NT2/D1 (cell line): ENCODE results near the gene PPFIBP1.
"Not testable (repeated sequence)": the region's sequence is repeated elsewhere in the genome, so short reads cannot be mapped to it uniquely, and the experiment has no call there.

Experiments
- DNase-seq: peaks from one replicate; pipeline ENCODE4 v3.0.0-alpha.2; 2011; ENCODE audit warnings: low read depth, low spot score
- H3K27me3 ChIP-seq: 2 replicates; pipeline ENCODE4 v1.6.0; 2011; ENCODE audit warnings: mild to moderate bottlenecking; ENCODE audit not compliant: insufficient read length, insufficient read depth
- H3K36me3 ChIP-seq: 2 replicates; pipeline ENCODE4 v1.6.1; 2011; ENCODE audit warnings: mild to moderate bottlenecking, low read length, mixed read lengths; ENCODE audit not compliant: insufficient read depth, insufficient read length
- H3K4me1 ChIP-seq: 2 replicates; pipeline ENCODE4 v1.5.1; 2011; ENCODE audit not compliant: insufficient read depth, insufficient read length
- H3K4me3 ChIP-seq: 2 replicates; pipeline ENCODE4 v1.5.1; 2011; ENCODE audit warnings: low read depth; ENCODE audit not compliant: insufficient read length
- H3K9ac ChIP-seq: 2 replicates; pipeline ENCODE4 v1.6.0; 2011; ENCODE audit warnings: low read depth; ENCODE audit not compliant: insufficient read length
- H3K9me3 ChIP-seq: 2 replicates; pipeline ENCODE4 v1.5.1; 2011; ENCODE audit warnings: mild to moderate bottlenecking, low read length; ENCODE audit not compliant: insufficient read depth
- SUZ12 ChIP-seq: IDR thresholded peaks from 2 replicates; pipeline ENCODE4 v1.6.1; 2011; ENCODE audit not compliant: insufficient read length, insufficient read depth; ENCODE audit errors: extremely low read depth
- YY1 ChIP-seq: IDR thresholded peaks from 2 replicates; pipeline ENCODE4 v1.6.1; 2011; ENCODE audit not compliant: insufficient read length, insufficient read depth
- ZNF274 ChIP-seq: IDR thresholded peaks from 2 replicates; pipeline ENCODE4 v1.6.1; 2011; ENCODE audit warnings: mild to moderate bottlenecking, low read depth, low read length

The PPFIBP1 gene

GRCh38 chr12:27534765-27535161 lies 10.8 kb downstream of the PPFIBP1 start:
- no peak overlapping the region for H3K9ac ChIP-seq
- H3K27me3 ChIP-seq, result no peaks in the 10 kb centered on the region
- no peak for DNase-seq
- no peak for TF ChIP-seq SUZ12
- TF ChIP-seq ZNF274, result no peak
- TF ChIP-seq YY1, result no peak
- H3K9me3 ChIP-seq, result no peaks in the 10 kb centered on the region; the same call in 1 of the 2 replicates
- H3K4me3 ChIP-seq, result no peak overlapping the region
- no peaks in the 10 kb centered on the region for H3K4me1 ChIP-seq
- peaks cover 17% of the 10 kb centered on the region for H3K36me3 ChIP-seq

- H3K4me1 ChIP-seq, result no peaks in the 10 kb centered on the region
- H3K36me3 ChIP-seq, result peaks cover 17% of the 10 kb centered on the region
- no peaks in the 10 kb centered on the region; the same call in 1 of the 2 replicates for H3K9me3 ChIP-seq
- H3K27me3 ChIP-seq, result no peaks in the 10 kb centered on the region
- DNase-seq, result no peak
- TF ChIP-seq ZNF274 (no peak), YY1 (no peak), SUZ12 (no peak)
- H3K9ac ChIP-seq, result no peak overlapping the region
- no peak overlapping the region for H3K4me3 ChIP-seq
Measured at GRCh38 chr12:27535318-27535717, 11.3 kb downstream of the PPFIBP1 start.

- DNase-seq, result no peak
- H3K9me3 ChIP-seq, result no peaks in the 10 kb centered on the region; the same call in 1 of the 2 replicates
- peaks cover 20% of the 10 kb centered on the region for H3K36me3 ChIP-seq
- no peak overlapping the region for H3K9ac ChIP-seq
- TF ChIP-seq YY1 (no peak), ZNF274 (no peak), SUZ12 (no peak)
- H3K4me3 ChIP-seq, result no peak overlapping the region
- H3K4me1 ChIP-seq, result no peaks in the 10 kb centered on the region
- H3K27me3 ChIP-seq, result no peaks in the 10 kb centered on the region
Measured at GRCh38 chr12:27537855-27538675, 14.1 kb downstream of the PPFIBP1 start.

- H3K9ac ChIP-seq, result no peak overlapping the region
- DNase-seq, result no peak
- TF ChIP-seq ZNF274 (no peak), YY1 (no peak), SUZ12 (no peak)
Measured at GRCh38 chr12:27539191-27539631, 15.2 kb downstream of the PPFIBP1 start.

GRCh38 chr12:27541031-27541719 lies 17.2 kb downstream of the PPFIBP1 start:
- no peaks in the 10 kb centered on the region for H3K27me3 ChIP-seq
- no peaks in the 10 kb centered on the region for H3K9me3 ChIP-seq
- no peak for DNase-seq
- H3K4me1 ChIP-seq, result no peaks in the 10 kb centered on the region
- no peak overlapping the region for H3K9ac ChIP-seq
- H3K36me3 ChIP-seq, result peaks cover 10% of the 10 kb centered on the region
- TF ChIP-seq YY1 (no peak), SUZ12 (no peak), ZNF274 (no peak)
- no peak overlapping the region for H3K4me3 ChIP-seq

More at GRCh38 chr12:27539191-27539631, 15.2 kb downstream of the PPFIBP1 start:
- no peaks in the 10 kb centered on the region for H3K27me3 ChIP-seq
- H3K4me1 ChIP-seq, result no peaks in the 10 kb centered on the region
- no peak overlapping the region for H3K4me3 ChIP-seq
- peaks cover 20% of the 10 kb centered on the region for H3K36me3 ChIP-seq
- no peaks in the 10 kb centered on the region; the same call in 1 of the 2 replicates for H3K9me3 ChIP-seq

GRCh38 chr12:27542628-27543027 lies 18.6 kb downstream of the PPFIBP1 start:
- H3K9me3 ChIP-seq, result no peaks in the 10 kb centered on the region
- no peak overlapping the region for H3K4me3 ChIP-seq
- TF ChIP-seq YY1 (no peak), ZNF274 (no peak), SUZ12 (no peak)
- DNase-seq, result no peak
- no peak overlapping the region for H3K9ac ChIP-seq
- no peaks in the 10 kb centered on the region for H3K4me1 ChIP-seq
- peaks cover 3% of the 10 kb centered on the region for H3K36me3 ChIP-seq
- no peaks in the 10 kb centered on the region for H3K27me3 ChIP-seq

GRCh38 chr12:27544858-27545257 lies 20.9 kb downstream of the PPFIBP1 start:
- not testable (repeated sequence) for H3K27me3 ChIP-seq, H3K9ac ChIP-seq, H3K9me3 ChIP-seq, H3K4me1 ChIP-seq, DNase-seq, H3K4me3 ChIP-seq, H3K36me3 ChIP-seq
